HepG2 (cell line): ENCODE results near the gene RPS23. TPM values are rescaled to one million over a fixed set of nuclear protein-coding genes. Genes with fewer than 3 reads are reported as not detected.

Experiments
- ATAC-seq: fragments of 200-7000 bp; cut with Tn5 transposase; 3 replicates; pipeline ENCODE4 v1.9.1; 2020; ENCODE audit warnings: mild to moderate bottlenecking, moderate library complexity
- BruUV-seq: library from RNA; stranded (reverse); fragments of 400-500 nt; replicated peaks from 2 replicates; lab custom pipeline; 2021; lab: Mats Ljungman, UMichigan
- CTCF ChIA-PET: fragments of 300-600 bp; formaldehyde crosslinking; extraction: SDS; loops from one replicate; lab custom pipeline; 2021; ENCODE audit warnings: low total read pairs, inconsistent platforms, low intra/inter-chr PET ratio; lab: Yijun Ruan, JAX
- POLR2A ChIA-PET: fragments of 350-600 bp; sonication (Branson Sonifier 250); formaldehyde crosslinking; loops from one replicate; lab custom pipeline; 2020; ENCODE audit warnings: antibody characterized with exemption, inconsistent platforms; lab: Yijun Ruan, JAX
- DNase-seq: peaks from one replicate; pipeline ENCODE4 v3.0.0-alpha.2; 2015; ENCODE audit warnings: low spot score
- FAIRE-seq: peaks from 3 replicates; lab custom pipeline; 2011; peaks lifted over from hg19 to GRCh38; lab: Jason Lieb, UNC
- H2AFZ ChIP-seq: one replicate; pipeline ENCODE4 v1.6.1; 2011; ENCODE audit warnings: low read length, inconsistent platforms
- H3K27ac ChIP-seq: fragments of 300-600 bp; 3 replicates; pipeline ENCODE4 v1.8.0; 2011; ENCODE audit warnings: mixed run types, mild to moderate bottlenecking, mixed read lengths, low read length, inconsistent platforms; ENCODE audit not compliant: insufficient read depth; ENCODE audit errors: extremely low read length
- H3K27me3 ChIP-seq, 2 experiments: fragments of 200-600 bp in 1 of 2; 2 replicates in 1 of 2; 3 replicates in 1 of 2; pipeline versions ENCODE4 v1.6.0 to v1.8.0; 2011; ENCODE audit warnings: low read length in 2 of 2, mild to moderate bottlenecking in 2 of 2, moderate library complexity in 2 of 2, inconsistent platforms in 1 of 2; ENCODE audit not compliant: insufficient read depth in 2 of 2, control insufficient read depth in 1 of 2
- H3K36me3 ChIP-seq, 2 experiments: fragments of 200-600 bp in 1 of 2; replicated peaks in 1 of 2; 2 replicates in 1 of 2; 3 replicates in 1 of 2; pipeline versions ENCODE4 v1.5.1 to v1.8.0; 2011; ENCODE audit warnings: low read length in 2 of 2, inconsistent platforms in 1 of 2; ENCODE audit not compliant: insufficient read depth in 2 of 2, control insufficient read depth in 1 of 2
- H3K4me1 ChIP-seq: 2 replicates; pipeline ENCODE4 v1.5.1; 2012; ENCODE audit warnings: low read length, inconsistent platforms; ENCODE audit not compliant: insufficient read depth
- H3K4me2 ChIP-seq: 2 replicates; pipeline ENCODE4 v1.6.0; 2011; ENCODE audit warnings: low read depth, low read length, inconsistent platforms
- H3K4me3 ChIP-seq, 3 experiments: fragments of 200-600 bp in 1 of 3; sonication (generic), shearing (Covaris generic) in 1 of 3; replicated peaks in 1 of 3; 2 replicates each; pipeline ENCODE4 v1.5.1; 2011 to 2016; ENCODE audit warnings: low read length in 3 of 3, inconsistent platforms in 2 of 3, low read depth in 2 of 3, mild to moderate bottlenecking in 2 of 3, control low read depth in 1 of 3, mixed read lengths in 1 of 3; ENCODE audit not compliant: insufficient read depth in 1 of 3
- H3K79me2 ChIP-seq: one replicate; pipeline ENCODE4 v1.6.1; 2011; ENCODE audit warnings: low read length, inconsistent platforms; ENCODE audit not compliant: insufficient read depth
- H3K9ac ChIP-seq: 2 replicates; pipeline ENCODE4 v1.6.0; 2011; ENCODE audit warnings: mild to moderate bottlenecking, low read depth, low read length, inconsistent platforms; ENCODE audit not compliant: insufficient read depth
- H3K9me3 ChIP-seq: 2 replicates; pipeline ENCODE4 v1.5.1; 2012; ENCODE audit warnings: mild to moderate bottlenecking, low read length
- H4K20me1 ChIP-seq: 2 replicates; pipeline ENCODE4 v1.6.0; 2011; ENCODE audit warnings: inconsistent platforms, mild to moderate bottlenecking, low read length, moderate library complexity; ENCODE audit not compliant: insufficient read depth
- ATF7 ChIP-seq, 2 experiments: fragments of 450-650 bp in 1 of 2; sonication (generic) in 1 of 2; formaldehyde crosslinking in 1 of 2; IDR thresholded peaks; 2 replicates each; pipeline versions ENCODE4 v1.4.0 to v1.6.1; 2016 to 2020; ENCODE audit warnings: antibody characterized with exemption in 1 of 2, mild to moderate bottlenecking in 1 of 2, missing genetic modification reagents in 1 of 2
- CEBPB ChIP-seq: IDR thresholded peaks from 2 replicates; pipeline ENCODE4 v1.6.1; 2011; ENCODE audit warnings: low read depth, low read length, improper control_type of control experiment, borderline replicate concordance
- SAP130 ChIP-seq: IDR thresholded peaks from 2 replicates; pipeline ENCODE4 v1.6.1; 2016; ENCODE audit warnings: low read depth
- SOX6 ChIP-seq, 2 experiments: fragments of 450-650 bp in 1 of 2; sonication (generic) in 1 of 2; formaldehyde crosslinking in 1 of 2; IDR thresholded peaks; 2 replicates each; pipeline versions ENCODE4 v1.4.0 to v1.6.1; 2017 to 2020; ENCODE audit warnings: antibody characterized with exemption in 1 of 2, mild to moderate bottlenecking in 1 of 2, missing genetic modification reagents in 1 of 2
- WGBS: methylation state at CpG from one replicate; pipeline ENCODE4 v1.1.6; 2017; ENCODE audit warnings: low lambda C conversion rate; 5-methylcytosine and 5-hydroxymethylcytosine counted together
- in situ Hi-C: cut with HindIII; loops from 2 replicates; pipeline ENCODE4 v1.10.0; 2017; ENCODE audit warnings: low pct_unique_long_range_greater_than_20kb; ENCODE audit not compliant: extremely low pct_ligation_motif_present
- intact Hi-C: fragments of 100-400 bp; cut with micrococcal nuclease; formaldehyde crosslinking; loops from one replicate; pipeline ENCODE4 v1.10.0; 2022; ENCODE audit not compliant: unreplicated experiment
- polyA plus RNA-seq, 8 experiments: library from polyadenylated mRNA; depleted of rRNA in 3 of 8; stranded (reverse) in 7 of 8; unstranded in 1 of 8; fragments of >200 nt; fragmentation: Illumina TruSeq in 4 of 8; extraction: Trizol in 4 of 8; gene quantifications; 2 replicates each; pipeline versions ENCODE4 v1.2.1 to v1.2.3, GENCODE V29; 2011 to 2016; ENCODE audit warnings: low read depth in 4 of 8, missing spikeins in 1 of 8, mixed read lengths in 1 of 8; ENCODE audit not compliant: insufficient read depth in 1 of 8
- total RNA-seq, 5 experiments: library from RNA; depleted of rRNA; stranded (reverse); fragments of >200 nt; fragmentation: Illumina TruSeq; extraction: Trizol; gene quantifications; 2 replicates each; pipeline ENCODE4 v1.2.3, GENCODE V29; 2016; ENCODE audit warnings: low read depth in 1 of 5

Gene RPS23
- total and polyA plus RNA-seq, 2 of the 13 experiments (the other 11 are each of a cell fraction or from before 2014, with no cell fraction given) = 3,088 to 3,235 TPM

- Histone ChIP-seq H3K4me1 (no peaks in the 10 kb centered on the region), H3K27me3 (0 out of 5 replicates have a peak, but pooled peaks cover 0 to 2% of the 10 kb centered on the region in 2 experiments), H3K4me2 (no peak overlapping the region), H3K79me2 (no peaks in the 10 kb centered on the region), H3K36me3 (no peaks in the 10 kb centered on the region), H3K4me3 (no peak overlapping the region), H2AFZ (no peak overlapping the region), H4K20me1 (no peaks in the 10 kb centered on the region), H3K27ac (no peak overlapping the region), H3K9me3 (no peaks in the 10 kb centered on the region), H3K9ac (no peak overlapping the region)
- no TSS peak for BruUV-seq
- intact Hi-C loops (no loop called here), in situ Hi-C loops (loop anchor here (10.0 kb wide), 1 partner anchor 1116 kb away; no protein-coding TSS in a partner anchor)
- ChIA-PET CTCF (no interaction called here), POLR2A (no interaction called here)
- WGBS = 88% methylated on average over 2 of the region's 2 CpGs
- TF ChIP-seq SAP130 = no peak
- FAIRE-seq (no peak), ATAC-seq (no peak), DNase-seq (no peak)
Observed at GRCh38 chr5:82319192-82319591, 41.0 kb upstream of the RPS23 start.

DNA sequence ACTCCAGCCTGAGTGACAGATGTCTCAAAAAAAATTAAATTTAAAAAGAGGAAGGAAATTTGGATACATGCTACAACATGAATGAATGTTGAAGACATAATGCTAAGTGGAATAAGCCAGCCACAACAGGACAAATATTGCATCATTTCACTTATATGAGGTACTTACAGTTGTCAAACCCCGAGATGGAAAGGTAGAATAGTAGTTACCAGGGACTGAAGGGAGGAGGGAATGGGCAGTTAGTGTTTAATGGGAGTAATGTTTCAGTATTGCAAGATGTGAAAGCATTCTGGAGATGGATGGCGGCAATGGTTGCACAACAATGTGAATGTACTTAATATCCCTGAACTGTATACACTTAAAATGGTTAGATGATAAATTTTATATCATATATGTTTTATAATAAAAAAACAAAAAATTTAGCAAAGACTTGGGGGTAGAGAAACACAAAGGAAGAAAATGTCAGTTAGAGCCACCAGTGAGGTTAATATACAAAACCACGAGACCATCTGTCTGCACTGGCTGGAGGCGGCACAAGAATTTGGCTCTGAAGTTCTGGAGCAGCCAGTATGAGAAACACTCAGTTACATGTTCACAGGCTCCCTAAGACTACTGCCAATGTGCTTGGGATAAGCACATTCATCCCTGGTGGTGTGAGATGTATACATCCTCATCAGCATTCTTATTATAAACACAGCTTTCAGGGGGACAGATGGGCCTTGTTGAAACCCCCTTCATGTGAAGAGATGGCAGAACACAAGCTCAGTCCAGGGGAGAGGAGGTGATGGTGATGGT lies 37.0 kb upstream of the RPS23 start:
- TF ChIP-seq SOX6 (IDR thresholded peaks at IDR 0.05) (no peak), SOX6 (CRISPR knock-in tag; IDR thresholded peaks at IDR 0.05) (no peak), ATF7 (IDR thresholded peaks at IDR 0.05) (peak; percentile 58), ATF7 (CRISPR knock-in tag; IDR thresholded peaks at IDR 0.05) (no peak), CEBPB (peak; percentile 39; the same call in 1 of the 2 replicates)
- Histone ChIP-seq H3K9me3 (no peaks in the 10 kb centered on the region), H3K4me1 (no peaks in the 10 kb centered on the region), H3K4me2 (no peak overlapping the region), H2AFZ (no peak overlapping the region), H3K9ac (no peak overlapping the region), H3K27ac (no peak overlapping the region), H3K36me3 (no peaks in the 10 kb centered on the region), H3K27me3 (no peaks in the 10 kb centered on the region), H3K4me3 (no peak overlapping the region), H4K20me1 (no peaks in the 10 kb centered on the region), H3K79me2 (no peaks in the 10 kb centered on the region)
- ChIA-PET POLR2A (no interaction called here), CTCF (no interaction called here)
- BruUV-seq = no TSS peak
- in situ Hi-C loops (loop anchor here (10.0 kb wide), 1 partner anchor 1120 kb away; no protein-coding TSS in a partner anchor), intact Hi-C loops (loop anchor here (5.0 kb wide), 1 partner anchor 1157 kb away; the partner anchor contains the start of gene VCAN)
- no peak for ATAC-seq
- no peak for FAIRE-seq
- no peak for DNase-seq
- WGBS = 85% methylated on average over 4 of the region's 4 CpGs
